ENCODE results near the gene GATD1. TPM values are rescaled to one million over a fixed set of nuclear protein-coding genes. Genes with fewer than 3 reads are reported as not detected.

The GATD1 gene
- total RNA-seq, 4 donors from 2014 or later = 22.1 to 41.4 (median 27.3) TPM

GRCh38 chr11:802018-802617, 24.8 kb upstream of the GATD1 start:
- DNase-seq (ENCODE audit: low spot score in 2 of 2) = no peak
- Histone ChIP-seq H3K4me3 (no peak overlapping the region), H3K4me1 (peaks cover 0 to 35% (median 14%) of the 10 kb centered on the region in 4 donors), H3K36me3 (peaks cover 0 to 46% (median 0%) of the 10 kb centered on the region in 3 donors), H3K27me3 (no peaks in the 10 kb centered on the region), H3K9me3 (no peaks in the 10 kb centered on the region), H3K27ac (no peak overlapping the region)
- WGBS, 2 donors = 93% methylated on average over 13 to 19 of the region's 21 CpGs
- TF ChIP-seq EP300 (IDR thresholded peaks at IDR 0.05) (no peak), CTCF (IDR thresholded peaks at IDR 0.05) (no peak), POLR2A (IDR thresholded peaks at IDR 0.05) (no peak)

GRCh38 chr11:801097-801780, 24.0 kb upstream of the GATD1 start:
- no peaks in the 10 kb centered on the region for H3K9me3 ChIP-seq
- no peak for TF ChIP-seq POLR2A (IDR thresholded peaks at IDR 0.05)
- no peak for TF ChIP-seq EP300 (IDR thresholded peaks at IDR 0.05)
- no peak for TF ChIP-seq CTCF (IDR thresholded peaks at IDR 0.05)
- no peak for DNase-seq (ENCODE audit: low spot score in 2 of 2)
- 86 to 88% methylated on average over 18 to 20 of the region's 20 CpGs for WGBS, 2 donors
- no peak overlapping the region for H3K4me3 ChIP-seq
- H3K27me3 ChIP-seq = no peaks in the 10 kb centered on the region
- peaks cover 0 to 46% (median 0%) of the 10 kb centered on the region in 3 donors for H3K36me3 ChIP-seq
- peaks cover 0 to 44% (median 22%) of the 10 kb centered on the region in 4 donors for H3K4me1 ChIP-seq
- H3K27ac ChIP-seq = no peak overlapping the region

GRCh38 chr11:800473-800872, 23.2 kb upstream of the GATD1 start:
- Histone ChIP-seq H3K4me1 (peaks cover 0 to 44% (median 27%) of the 10 kb centered on the region in 4 donors), H3K36me3 (peaks cover 0 to 46% (median 0%) of the 10 kb centered on the region in 3 donors), H3K27me3 (no peaks in the 10 kb centered on the region), H3K4me3 (no peak overlapping the region), H3K27ac (no peak overlapping the region), H3K9me3 (no peaks in the 10 kb centered on the region)
- 91 to 96% methylated on average over 20 to 30 of the region's 30 CpGs for WGBS, 2 donors
- TF ChIP-seq POLR2A (IDR thresholded peaks at IDR 0.05) = no peak
- no peak for TF ChIP-seq CTCF (IDR thresholded peaks at IDR 0.05)
- no peak for DNase-seq (ENCODE audit: low spot score in 2 of 2)

GRCh38 chr11:799641-800316, 22.5 kb upstream of the GATD1 start:
- H3K9me3 ChIP-seq = no peaks in the 10 kb centered on the region
- H3K36me3 ChIP-seq = peaks cover 0 to 46% (median 0%) of the 10 kb centered on the region in 3 donors
- no peak overlapping the region for H3K27ac ChIP-seq
- no peak overlapping the region for H3K4me3 ChIP-seq
- H3K4me1 ChIP-seq = peaks cover 0 to 44% (median 30%) of the 10 kb centered on the region in 4 donors
- TF ChIP-seq CTCF (IDR thresholded peaks at IDR 0.05) (no peak), POLR2A (IDR thresholded peaks at IDR 0.05) (no peak), EP300 (IDR thresholded peaks at IDR 0.05) (no peak)
- no peak for DNase-seq (ENCODE audit: low spot score in 2 of 2)
- 92 to 93% methylated on average over 22 to 32 of the region's 32 CpGs for WGBS, 2 donors
- H3K27me3 ChIP-seq = no peaks in the 10 kb centered on the region

All from tibial nerve (tissue), 4 donors.